A673 (cell line): Measurements from ENCODE around the gene FAM118A.

Experiments used
- CTCF ChIP-seq: fragments of 300-800, 200-600 bp; sonication (generic); conservative IDR thresholded peaks from 2 replicates; pipeline ENCODE4 v1.5.1; 2017; ENCODE audit warnings: low read depth, mild to moderate bottlenecking, antibody characterized with exemption, low read length, moderate library complexity, mixed read lengths
- EZH2 ChIP-seq: fragments of 200-600 bp; sonication (generic); IDR thresholded peaks from 2 replicates; pipeline ENCODE4 v1.6.1; 2017; ENCODE audit warnings: borderline replicate concordance, low read depth, mild to moderate bottlenecking, mixed read lengths, antibody characterized with exemption, low read length; ENCODE audit not compliant: poor library complexity, severe bottlenecking

GRCh38 chr22:45314786-45315185, 5.1 kb downstream of the FAM118A start:
- TF ChIP-seq CTCF: no peak
- no peak for TF ChIP-seq EZH2
